Tibial nerve (tissue), 4 donors: Measurements from ENCODE around the gene SEC61A2. TPM values are rescaled to one million over a fixed set of nuclear protein-coding genes. Genes with fewer than 3 reads are reported as not detected.

Experiments
- DNase-seq, 2 donors: peaks; one replicate each; pipeline ENCODE4 v3.0.0-alpha.2; 2019; ENCODE audit warnings: low spot score in 2 of 2
- H3K27ac ChIP-seq, 4 donors: fragments of 200-600 bp; sonication (generic) in 3 of 4; one replicate each; pipeline ENCODE4 v1.5.1; 2017 to 2019; ENCODE audit warnings: mild to moderate bottlenecking in 1 of 4
- H3K27me3 ChIP-seq, 2 donors: fragments of 200-600 bp; sonication (generic) in 1 of 2; one replicate each; pipeline versions ENCODE4 v1.5.1 to v1.6.0; 2017 to 2019
- H3K36me3 ChIP-seq, 3 donors: fragments of 200-600 bp; sonication (generic); one replicate each; pipeline ENCODE4 v1.5.1; 2018 to 2019
- H3K4me1 ChIP-seq, 4 donors: fragments of 200-600 bp; sonication (generic) in 3 of 4; one replicate each; pipeline ENCODE4 v1.5.1; 2017 to 2019
- H3K4me3 ChIP-seq, 4 donors: fragments of 200-600 bp; sonication (generic) in 3 of 4; one replicate each; pipeline ENCODE4 v1.5.1; 2017 to 2019; ENCODE audit warnings: mild to moderate bottlenecking in 1 of 4, moderate library complexity in 1 of 4
- H3K9me3 ChIP-seq, 4 donors: fragments of 200-600 bp; sonication (generic) in 3 of 4; one replicate each; pipeline ENCODE4 v1.5.1; 2017 to 2019
- EP300 ChIP-seq, 2 donors: sonication (generic); formaldehyde crosslinking; IDR thresholded peaks; one replicate each; pipeline ENCODE4 v1.6.1; 2017; ENCODE audit warnings: antibody characterized with exemption in 2 of 2, mild to moderate bottlenecking in 1 of 2
- POLR2A ChIP-seq, 2 donors: fragments of 450-650 bp; IDR thresholded peaks; one replicate each; pipeline ENCODE4 v1.6.1; 2017; ENCODE audit warnings: antibody characterized with exemption in 2 of 2, mild to moderate bottlenecking in 2 of 2, moderate library complexity in 2 of 2
- WGBS, 2 donors: methylation state at CpG; one replicate each; pipeline ENCODE4 v1.1.5; 2018; 5-methylcytosine and 5-hydroxymethylcytosine counted together
- total RNA-seq, 4 donors: library from RNA; depleted of rRNA; stranded (reverse); fragments of >200 nt; gene quantifications; one replicate each; pipeline ENCODE4 v1.1.0, GENCODE V29; 2016
- TF ChIP-seq, protein P1 (sequence below), 5 experiments: fragments of 200-600 bp in 3 of 5; fragments of 450-650 bp in 2 of 5; sonication (generic) in 3 of 5; IDR thresholded peaks; one replicate each; pipeline ENCODE4 v1.5.1; 2016 to 2019; ENCODE audit warnings: antibody characterized with exemption in 5 of 5, mild to moderate bottlenecking in 3 of 5, moderate library complexity in 2 of 5

SEC61A2 gene
- total RNA-seq, 4 donors from 2014 or later = 9.0 to 12.7 (median 10.9) TPM

DNA sequence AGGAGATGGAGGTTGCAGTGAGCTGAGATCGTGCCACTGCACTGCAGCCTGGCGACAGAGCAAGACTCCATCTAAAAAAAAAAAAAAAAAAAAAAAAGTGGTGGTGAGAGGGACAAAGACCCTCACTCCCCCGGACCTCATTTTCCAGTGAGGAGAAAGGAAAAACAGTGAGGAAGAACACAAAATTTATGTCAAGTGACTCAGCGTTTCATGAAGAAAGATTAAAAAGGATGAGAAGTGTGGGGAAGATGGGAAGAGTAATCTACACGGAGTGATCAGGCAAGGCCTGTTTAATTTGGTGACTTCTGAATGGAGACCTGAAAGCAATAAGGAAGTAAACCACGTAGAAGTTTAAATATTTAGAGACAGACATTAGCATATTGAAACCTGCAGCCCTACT is 59.2 kb downstream of the SEC61A2 start:
- no peak for DNase-seq
- H3K4me1 ChIP-seq = peaks cover 0 to 25% (median 8%) of the 10 kb centered on the region in 4 donors
- peaks cover 0 to 35% (median 0%) of the 10 kb centered on the region in 3 donors for H3K36me3 ChIP-seq
- 81 to 91% methylated on average over 6 of the region's 6 CpGs for WGBS, 2 donors
- TF ChIP-seq EP300 (IDR thresholded peaks at IDR 0.05) (no peak), POLR2A (IDR thresholded peaks at IDR 0.05) (no peak)
- TF ChIP-seq, protein P1, sequence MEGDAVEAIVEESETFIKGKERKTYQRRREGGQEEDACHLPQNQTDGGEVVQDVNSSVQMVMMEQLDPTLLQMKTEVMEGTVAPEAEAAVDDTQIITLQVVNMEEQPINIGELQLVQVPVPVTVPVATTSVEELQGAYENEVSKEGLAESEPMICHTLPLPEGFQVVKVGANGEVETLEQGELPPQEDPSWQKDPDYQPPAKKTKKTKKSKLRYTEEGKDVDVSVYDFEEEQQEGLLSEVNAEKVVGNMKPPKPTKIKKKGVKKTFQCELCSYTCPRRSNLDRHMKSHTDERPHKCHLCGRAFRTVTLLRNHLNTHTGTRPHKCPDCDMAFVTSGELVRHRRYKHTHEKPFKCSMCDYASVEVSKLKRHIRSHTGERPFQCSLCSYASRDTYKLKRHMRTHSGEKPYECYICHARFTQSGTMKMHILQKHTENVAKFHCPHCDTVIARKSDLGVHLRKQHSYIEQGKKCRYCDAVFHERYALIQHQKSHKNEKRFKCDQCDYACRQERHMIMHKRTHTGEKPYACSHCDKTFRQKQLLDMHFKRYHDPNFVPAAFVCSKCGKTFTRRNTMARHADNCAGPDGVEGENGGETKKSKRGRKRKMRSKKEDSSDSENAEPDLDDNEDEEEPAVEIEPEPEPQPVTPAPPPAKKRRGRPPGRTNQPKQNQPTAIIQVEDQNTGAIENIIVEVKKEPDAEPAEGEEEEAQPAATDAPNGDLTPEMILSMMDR (IDR thresholded peaks at IDR 0.05) = no peak
- H3K4me3 ChIP-seq = no peak overlapping the region
- H3K9me3 ChIP-seq = no peaks in the 10 kb centered on the region
- no peak overlapping the region for H3K27ac ChIP-seq
- no peaks in the 10 kb centered on the region for H3K27me3 ChIP-seq

DNA sequence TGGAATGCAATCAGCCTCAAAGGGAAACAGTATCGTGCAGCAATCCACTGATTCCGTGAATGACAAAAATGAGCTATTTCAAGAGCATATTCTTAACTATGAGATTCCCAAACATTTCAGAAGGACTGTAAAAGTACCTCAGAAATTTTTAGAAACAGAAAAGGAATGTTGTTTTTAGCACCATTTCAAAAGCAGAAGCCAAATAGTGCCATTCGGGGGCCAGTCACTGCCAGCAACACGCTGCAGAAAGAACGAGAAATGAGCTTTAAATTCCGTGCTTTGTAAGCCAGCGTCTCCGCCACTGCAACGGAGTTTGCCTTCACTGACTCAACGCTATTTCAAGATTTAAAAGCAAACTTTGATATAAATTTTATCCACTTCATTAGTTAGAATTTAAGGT is 59.9 kb downstream of the SEC61A2 start:
- no peak for DNase-seq
- TF ChIP-seq EP300 (IDR thresholded peaks at IDR 0.05) (no peak), POLR2A (IDR thresholded peaks at IDR 0.05) (no peak)
- TF ChIP-seq, protein P1 (IDR thresholded peaks at IDR 0.05) = no peak
- Histone ChIP-seq H3K36me3 (peaks cover 0 to 27% (median 0%) of the 10 kb centered on the region in 3 donors), H3K4me1 (peaks cover 0 to 33% (median 15%) of the 10 kb centered on the region in 4 donors), H3K27me3 (no peaks in the 10 kb centered on the region), H3K4me3 (no peak overlapping the region), H3K9me3 (no peaks in the 10 kb centered on the region), H3K27ac (no peak overlapping the region)
- 86 to 96% methylated on average over 10 of the region's 10 CpGs for WGBS, 2 donors

DNA sequence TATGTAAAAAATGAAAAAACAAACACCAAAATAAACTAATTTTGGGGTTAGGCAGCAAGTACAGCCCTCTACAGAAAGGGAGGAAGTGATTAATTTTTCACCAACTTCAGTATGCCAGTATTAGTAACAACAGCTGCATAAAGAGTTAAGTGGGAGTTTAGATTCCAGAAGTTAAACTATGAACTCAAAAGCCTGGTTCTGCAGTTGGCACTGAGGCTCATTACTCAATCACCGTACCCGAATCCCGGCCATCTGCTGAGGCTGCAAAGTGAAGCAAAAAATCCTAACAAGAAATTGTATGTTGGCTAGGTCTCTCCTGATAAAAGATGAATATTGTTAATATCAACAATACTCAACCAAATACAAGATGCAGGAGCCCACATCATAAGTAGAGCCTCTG is 62.2 kb downstream of the SEC61A2 start:
- Histone ChIP-seq H3K36me3 (peaks cover 0 to 4% (median 0%) of the 10 kb centered on the region in 3 donors), H3K27ac (peak overlapping the region in 1 of 4 donors; percentile 36), H3K4me3 (no peak overlapping the region), H3K9me3 (no peaks in the 10 kb centered on the region), H3K4me1 (peaks cover 0 to 38% (median 21%) of the 10 kb centered on the region in 4 donors), H3K27me3 (no peaks in the 10 kb centered on the region)
- no peak for DNase-seq
- 30 to 41% methylated on average over 3 of the region's 3 CpGs for WGBS, 2 donors
- TF ChIP-seq, protein P1 (IDR thresholded peaks at IDR 0.05) = no peak
- TF ChIP-seq EP300 (IDR thresholded peaks at IDR 0.05) (no peak), POLR2A (IDR thresholded peaks at IDR 0.05) (no peak)

DNA sequence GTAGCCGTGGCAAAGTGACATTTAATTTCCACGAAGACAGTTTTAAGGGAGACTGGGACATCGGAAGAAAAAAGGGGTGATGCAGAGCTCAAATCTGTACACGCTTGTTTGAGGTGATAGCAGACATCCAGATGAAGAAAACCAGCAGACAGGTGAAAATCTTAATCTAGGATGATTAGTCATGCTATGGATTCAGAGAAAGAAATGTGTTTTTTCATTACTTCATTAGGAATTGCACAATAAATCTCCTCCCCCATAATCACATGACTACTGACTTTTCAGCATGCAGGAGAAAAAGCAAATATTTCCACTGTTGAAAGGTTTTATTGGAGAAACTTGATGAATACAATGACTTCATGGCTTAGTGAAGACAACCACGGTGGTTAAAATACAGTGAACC is 63.7 kb downstream of the SEC61A2 start:
- H3K4me1 ChIP-seq = peaks cover 0 to 53% (median 33%) of the 10 kb centered on the region in 4 donors
- DNase-seq = no peak
- H3K27me3 ChIP-seq = no peaks in the 10 kb centered on the region
- 75 to 78% methylated on average over 5 of the region's 5 CpGs for WGBS, 2 donors
- no peak overlapping the region for H3K4me3 ChIP-seq
- no peaks in the 10 kb centered on the region for H3K9me3 ChIP-seq
- H3K27ac ChIP-seq = peak overlapping the region in 2 of 4 donors; percentile 8 to 54
- TF ChIP-seq, protein P1 (IDR thresholded peaks at IDR 0.05) = no peak
- TF ChIP-seq POLR2A (IDR thresholded peaks at IDR 0.05) = no peak
- H3K36me3 ChIP-seq = no peaks in the 10 kb centered on the region

DNA sequence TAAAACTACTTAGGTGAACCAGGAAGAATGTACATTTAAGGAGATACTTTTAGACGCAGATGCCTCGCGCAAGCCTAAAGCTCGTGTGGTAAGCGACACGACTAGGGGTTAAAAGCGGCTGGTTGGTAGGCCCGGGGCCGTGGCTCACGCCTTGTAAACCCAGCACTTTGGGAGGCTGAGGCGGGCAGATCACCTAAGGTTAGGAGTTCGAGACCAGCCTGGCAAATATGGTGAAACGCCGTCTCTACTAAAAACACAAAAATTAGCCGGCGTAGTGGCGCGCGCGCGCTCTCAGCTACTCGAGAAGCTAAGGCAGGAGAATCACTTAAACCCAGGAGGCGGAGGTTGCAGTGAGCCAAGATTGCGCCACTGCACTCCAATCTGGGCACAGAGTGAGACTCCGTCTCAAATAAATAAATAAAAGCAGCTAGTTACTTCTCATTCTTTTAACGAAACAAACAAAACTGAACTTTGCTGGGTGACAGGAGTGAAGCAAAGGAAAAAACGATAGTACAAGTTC is 65.3 kb downstream of the SEC61A2 start:
- DNase-seq = peak in 1 of 2 donors; percentile 26
- no peaks in the 10 kb centered on the region for H3K27me3 ChIP-seq
- peak in 1 of 2 donors; percentile 5 for TF ChIP-seq EP300 (IDR thresholded peaks at IDR 0.05)
- TF ChIP-seq POLR2A (IDR thresholded peaks at IDR 0.05) = no peak
- peaks cover 0 to 12% (median 0%) of the 10 kb centered on the region in 3 donors for H3K36me3 ChIP-seq
- WGBS, 2 donors = 2 to 4% methylated on average over 27 of the region's 27 CpGs
- H3K9me3 ChIP-seq = no peaks in the 10 kb centered on the region
- H3K4me1 ChIP-seq = peaks cover 0 to 64% (median 33%) of the 10 kb centered on the region in 4 donors
- H3K27ac ChIP-seq = peak overlapping the region in 3 of 4 donors; percentile 86 to 97 (median 93)
- peak overlapping the region; percentile 50 to 90 (median 76) for H3K4me3 ChIP-seq
